A673 (cell line): ENCODE data around the gene DDX56. TPM values are rescaled to one million over a fixed set of nuclear protein-coding genes. Genes with fewer than 3 reads are reported as not detected.

ENCODE experiments used
- BruUV-seq: library from RNA; stranded (reverse); fragments of 400-500 nt; replicated peaks from 2 replicates; lab custom pipeline; 2021; lab: Mats Ljungman, UMichigan
- CTCF ChIA-PET: fragments of 300-600 bp; sonication (Branson Sonifier 250); formaldehyde crosslinking; loops from one replicate; lab custom pipeline; 2022; ENCODE audit warnings: antibody characterized with exemption; lab: Charles Lee
- POLR2A ChIA-PET: fragments of 300-600 bp; sonication (Branson Sonifier 250); formaldehyde crosslinking; loops from one replicate; lab custom pipeline; 2022; ENCODE audit warnings: antibody characterized with exemption; ENCODE audit not compliant: low non-redundant PET; lab: Charles Lee
- DNase-seq: peaks from one replicate; pipeline ENCODE4 v3.0.0-alpha.2; 2015; ENCODE audit warnings: low spot score
- H3K27ac ChIP-seq: fragments of 200-600 bp; sonication (generic); 2 replicates; pipeline ENCODE4 v1.5.1; 2016; ENCODE audit warnings: mixed run types, low read depth, mild to moderate bottlenecking, mixed read lengths, antibody characterized with exemption, low read length; ENCODE audit not compliant: poor library complexity, severe bottlenecking
- H3K27me3 ChIP-seq: fragments of 200-600 bp; sonication (generic); replicated peaks from 2 replicates; pipeline ENCODE4 v1.6.1; 2017; ENCODE audit warnings: mixed run types, low read depth, mild to moderate bottlenecking, mixed read lengths, antibody characterized with exemption, low read length; ENCODE audit not compliant: insufficient read depth, poor library complexity
- H3K36me3 ChIP-seq: fragments of 200-600 bp; sonication (generic); 2 replicates; pipeline ENCODE4 v1.6.1; 2016; ENCODE audit warnings: mixed run types, mild to moderate bottlenecking, mixed read lengths, antibody characterized with exemption, low read length; ENCODE audit not compliant: insufficient read depth, poor library complexity, severe bottlenecking
- H3K4me1 ChIP-seq: fragments of 200-600 bp; sonication (generic); 2 replicates; pipeline ENCODE4 v1.6.1; 2017; ENCODE audit warnings: mixed run types, mild to moderate bottlenecking, mixed read lengths, antibody characterized with exemption, low read length; ENCODE audit not compliant: insufficient read depth, poor library complexity, severe bottlenecking
- H3K4me3 ChIP-seq: fragments of 200-600 bp; sonication (generic); 2 replicates; pipeline ENCODE4 v1.5.1; 2016; ENCODE audit warnings: low read depth, mixed run types, mild to moderate bottlenecking, mixed read lengths, low read length; ENCODE audit not compliant: poor library complexity, severe bottlenecking
- H3K9me3 ChIP-seq: fragments of 200-600 bp; sonication (generic); 2 replicates; pipeline ENCODE4 v1.6.1; 2016; ENCODE audit warnings: mixed run types, low read depth, mild to moderate bottlenecking, mixed read lengths, antibody characterized with exemption, low read length; ENCODE audit not compliant: poor library complexity, severe bottlenecking
- EZH2 ChIP-seq: fragments of 200-600 bp; sonication (generic); IDR thresholded peaks from 2 replicates; pipeline ENCODE4 v1.6.1; 2017; ENCODE audit warnings: borderline replicate concordance, low read depth, mild to moderate bottlenecking, mixed read lengths, antibody characterized with exemption, low read length; ENCODE audit not compliant: poor library complexity, severe bottlenecking
- intact Hi-C: fragments of 100-400 bp; cut with micrococcal nuclease; formaldehyde crosslinking; loops from one replicate; pipeline ENCODE4 v1.10.0; 2022; ENCODE audit not compliant: unreplicated experiment
- total RNA-seq: library from RNA; stranded (reverse); gene quantifications from 2 replicates; pipeline ENCODE4 v1.2.3, GENCODE V29; 2021
- TF ChIP-seq, protein P1 (sequence below): fragments of 300-800, 200-600 bp; sonication (generic); conservative IDR thresholded peaks from 2 replicates; pipeline ENCODE4 v1.5.1; 2017; ENCODE audit warnings: low read depth, mild to moderate bottlenecking, antibody characterized with exemption, low read length, moderate library complexity, mixed read lengths

DDX56 gene
- total RNA-seq, 1 experiment from 2014 or later, result 147 TPM

DNA sequence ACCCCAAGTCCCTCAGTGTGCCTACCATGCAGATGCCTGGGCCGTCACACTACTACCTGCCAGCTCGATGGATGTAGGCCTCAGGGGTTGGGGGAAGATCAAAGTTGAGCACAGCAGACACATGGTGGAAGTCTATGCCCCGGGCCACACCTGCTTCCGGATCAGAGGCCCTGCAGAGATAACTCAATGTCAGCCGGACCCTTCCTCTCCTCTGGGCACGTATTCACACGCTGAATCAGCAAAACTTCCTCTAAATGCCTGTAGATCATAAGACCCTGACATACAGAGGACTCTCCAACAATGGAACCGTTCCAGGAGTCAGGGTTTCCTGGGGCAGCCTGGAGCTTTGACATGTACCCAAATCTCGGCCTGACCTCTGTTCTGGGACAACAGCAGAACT is 3.7 kb downstream of the DDX56 start:
- H3K4me3 ChIP-seq, result no peak overlapping the region
- no peaks in the 10 kb centered on the region for H3K27me3 ChIP-seq
- ChIA-PET POLR2A (no interaction called here), CTCF (no interaction called here)
- no TSS peak for BruUV-seq
- DNase-seq, result no peak
- no peaks in the 10 kb centered on the region for H3K9me3 ChIP-seq
- peaks cover 74% of the 10 kb centered on the region for H3K36me3 ChIP-seq
- intact Hi-C loops, result loop anchor here (5.0 kb wide), 1 partner anchor 328 kb away; no protein-coding TSS in a partner anchor
- no peak overlapping the region for H3K27ac ChIP-seq
- TF ChIP-seq EZH2, result no peak
- TF ChIP-seq, protein P1, sequence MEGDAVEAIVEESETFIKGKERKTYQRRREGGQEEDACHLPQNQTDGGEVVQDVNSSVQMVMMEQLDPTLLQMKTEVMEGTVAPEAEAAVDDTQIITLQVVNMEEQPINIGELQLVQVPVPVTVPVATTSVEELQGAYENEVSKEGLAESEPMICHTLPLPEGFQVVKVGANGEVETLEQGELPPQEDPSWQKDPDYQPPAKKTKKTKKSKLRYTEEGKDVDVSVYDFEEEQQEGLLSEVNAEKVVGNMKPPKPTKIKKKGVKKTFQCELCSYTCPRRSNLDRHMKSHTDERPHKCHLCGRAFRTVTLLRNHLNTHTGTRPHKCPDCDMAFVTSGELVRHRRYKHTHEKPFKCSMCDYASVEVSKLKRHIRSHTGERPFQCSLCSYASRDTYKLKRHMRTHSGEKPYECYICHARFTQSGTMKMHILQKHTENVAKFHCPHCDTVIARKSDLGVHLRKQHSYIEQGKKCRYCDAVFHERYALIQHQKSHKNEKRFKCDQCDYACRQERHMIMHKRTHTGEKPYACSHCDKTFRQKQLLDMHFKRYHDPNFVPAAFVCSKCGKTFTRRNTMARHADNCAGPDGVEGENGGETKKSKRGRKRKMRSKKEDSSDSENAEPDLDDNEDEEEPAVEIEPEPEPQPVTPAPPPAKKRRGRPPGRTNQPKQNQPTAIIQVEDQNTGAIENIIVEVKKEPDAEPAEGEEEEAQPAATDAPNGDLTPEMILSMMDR, result no peak
- H3K4me1 ChIP-seq, result peaks cover 9% of the 10 kb centered on the region

- CTCF ChIA-PET, result no interaction called here
- POLR2A ChIA-PET, result no interaction called here
- peaks cover 4% of the 10 kb centered on the region for H3K4me1 ChIP-seq
- peaks cover 84% of the 10 kb centered on the region for H3K36me3 ChIP-seq
- no peak overlapping the region for H3K27ac ChIP-seq
- no TSS peak for BruUV-seq
- no peaks in the 10 kb centered on the region for H3K27me3 ChIP-seq
- no peaks in the 10 kb centered on the region for H3K9me3 ChIP-seq
- no peak for DNase-seq
- H3K4me3 ChIP-seq, result no peak overlapping the region
- TF ChIP-seq, protein P1, result no peak
- TF ChIP-seq EZH2, result no peak
- intact Hi-C loops, result loop anchor here (5.0 kb wide), 1 partner anchor 327 kb away; no protein-coding TSS in a partner anchor
These were observed 4.7 kb downstream of the DDX56 start for GRCh38 chr7:44568771-44569560.

GRCh38 chr7:44567884-44568283 is 5.8 kb downstream of the DDX56 start:
- H3K27ac ChIP-seq, result no peak overlapping the region
- H3K27me3 ChIP-seq, result no peaks in the 10 kb centered on the region
- TF ChIP-seq EZH2, result no peak
- TF ChIP-seq, protein P1, result no peak
- DNase-seq, result no peak
- H3K36me3 ChIP-seq, result peaks cover 81% of the 10 kb centered on the region
- no TSS peak for BruUV-seq
- peaks cover 4% of the 10 kb centered on the region for H3K4me1 ChIP-seq
- no peak overlapping the region for H3K4me3 ChIP-seq
- ChIA-PET POLR2A (no interaction called here), CTCF (no interaction called here)
- intact Hi-C loops, result loop anchor here (5.0 kb wide), 1 partner anchor 326 kb away; no protein-coding TSS in a partner anchor
- H3K9me3 ChIP-seq, result no peaks in the 10 kb centered on the region
